DND-41 (cell line): ENCODE results near the gene GPS2.

Experiments
- EZH2 ChIP-seq: IDR thresholded peaks from 3 replicates; pipeline ENCODE4 v1.6.1; 2012; ENCODE audit warnings: borderline replicate concordance, low read depth, mild to moderate bottlenecking, moderate library complexity, low read length, inconsistent platforms; ENCODE audit not compliant: severe bottlenecking
- TF ChIP-seq, protein P1 (sequence below): IDR thresholded peaks from 2 replicates; pipeline ENCODE4 v1.5.1; 2012; ENCODE audit warnings: borderline replicate concordance, low read length, moderate library complexity, mild to moderate bottlenecking; ENCODE audit not compliant: poor library complexity, severe bottlenecking; ENCODE audit errors: extremely low read depth

GRCh38 chr17:7355053-7355452 lies 39.9 kb upstream of the GPS2 start, which contains the start of gene TMEM95:
- TF ChIP-seq, protein P1, sequence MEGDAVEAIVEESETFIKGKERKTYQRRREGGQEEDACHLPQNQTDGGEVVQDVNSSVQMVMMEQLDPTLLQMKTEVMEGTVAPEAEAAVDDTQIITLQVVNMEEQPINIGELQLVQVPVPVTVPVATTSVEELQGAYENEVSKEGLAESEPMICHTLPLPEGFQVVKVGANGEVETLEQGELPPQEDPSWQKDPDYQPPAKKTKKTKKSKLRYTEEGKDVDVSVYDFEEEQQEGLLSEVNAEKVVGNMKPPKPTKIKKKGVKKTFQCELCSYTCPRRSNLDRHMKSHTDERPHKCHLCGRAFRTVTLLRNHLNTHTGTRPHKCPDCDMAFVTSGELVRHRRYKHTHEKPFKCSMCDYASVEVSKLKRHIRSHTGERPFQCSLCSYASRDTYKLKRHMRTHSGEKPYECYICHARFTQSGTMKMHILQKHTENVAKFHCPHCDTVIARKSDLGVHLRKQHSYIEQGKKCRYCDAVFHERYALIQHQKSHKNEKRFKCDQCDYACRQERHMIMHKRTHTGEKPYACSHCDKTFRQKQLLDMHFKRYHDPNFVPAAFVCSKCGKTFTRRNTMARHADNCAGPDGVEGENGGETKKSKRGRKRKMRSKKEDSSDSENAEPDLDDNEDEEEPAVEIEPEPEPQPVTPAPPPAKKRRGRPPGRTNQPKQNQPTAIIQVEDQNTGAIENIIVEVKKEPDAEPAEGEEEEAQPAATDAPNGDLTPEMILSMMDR: no peak
- TF ChIP-seq EZH2: no peak
